ENCODE measurements around the gene C22orf15. TPM values are rescaled to one million over a fixed set of nuclear protein-coding genes. Genes with fewer than 3 reads are reported as not detected.
"Not testable (repeated sequence)": the region's sequence is repeated elsewhere in the genome, so short reads cannot be mapped to it uniquely, and the experiment has no call there.

C22orf15 gene
- under 1 TPM; 0.78 to 0.84 TPM for total RNA-seq

GRCh38 chr22:23762842-23763578 lies at the start of gene C22orf15:
Gene C22orf15 (plus strand): TSS chr22:23762990. CDS start chr22:23763307, 317 bp downstream.
- CTCF ChIA-PET, result interaction anchor here (1.6 kb wide), 1 partner anchor 86 kb away, joined by 4 read pairs; no protein-coding TSS in a partner anchor
- POLR2A ChIA-PET, result interaction anchor here (0.6 to 1.0 kb wide), 2 partner anchors 13 to 26 kb away, joined by 3 read pairs; partner anchors contain the start of gene ZNF70

- ChIA-PET POLR2A (no interaction called here), CTCF (interaction anchor here (0.6 to 1.2 kb wide), 2 partner anchors 13 to 16 kb away, joined by 3 to 4 read pairs; no protein-coding TSS in a partner anchor)
Measured at GRCh38 chr22:23713696-23714595, 48.8 kb upstream of the C22orf15 start.

- ChIA-PET CTCF (interaction anchor here (0.5 to 1.2 kb wide), 2 partner anchors 12 to 31 kb away, joined by 4 read pairs; no protein-coding TSS in a partner anchor), POLR2A (no interaction called here)
Measured at GRCh38 chr22:23714596-23715578, 47.9 kb upstream of the C22orf15 start.

GRCh38 chr22:23715806-23716375 lies 46.9 kb upstream of the C22orf15 start:
- ChIA-PET POLR2A (interaction anchor here (2.2 kb wide), 1 partner anchor 20 kb away, joined by 13 read pairs; no protein-coding TSS in a partner anchor), CTCF (interaction anchor here (0.6 to 1.2 kb wide), 2 partner anchors 28 to 680 kb away, joined by 3 to 4 read pairs; no protein-coding TSS in a partner anchor)

GRCh38 chr22:23716811-23717801 lies 45.7 kb upstream of the C22orf15 start:
- CTCF ChIA-PET, result interaction anchor here (0.7 to 1.7 kb wide), 4 partner anchors 20 to 467 kb away, joined by 3 to 4 read pairs (median 4); no protein-coding TSS in a partner anchor
- POLR2A ChIA-PET, result interaction anchor here (0.8 to 2.2 kb wide), 3 partner anchors 9 to 33 kb away, joined by 3 to 13 read pairs (median 4); partner anchors contain the start of gene ZNF70

GRCh38 chr22:23718371-23719165 lies 44.2 kb upstream of the C22orf15 start:
- POLR2A ChIA-PET, result interaction anchor here (0.7 to 2.2 kb wide), 2 partner anchors 22 to 67 kb away, joined by 5 to 13 read pairs; no protein-coding TSS in a partner anchor

GRCh38 chr22:23720855-23721254 lies 41.9 kb upstream of the C22orf15 start:
- CTCF ChIA-PET, result no interaction called here
- POLR2A ChIA-PET, result no interaction called here

More at GRCh38 chr22:23718371-23719165, 44.2 kb upstream of the C22orf15 start:
- CTCF ChIA-PET, result interaction anchor here (1.3 kb wide), 1 partner anchor 22 kb away, joined by 3 read pairs; no protein-coding TSS in a partner anchor

GRCh38 chr22:23722160-23722559 lies 40.6 kb upstream of the C22orf15 start:
- POLR2A ChIA-PET, result no interaction called here
- CTCF ChIA-PET, result no interaction called here

GRCh38 chr22:23722724-23723123 lies 40.1 kb upstream of the C22orf15 start:
- POLR2A ChIA-PET, result no interaction called here
- CTCF ChIA-PET, result no interaction called here

- POLR2A ChIA-PET, result interaction anchor here (0.7 kb wide), 1 partner anchor 25 kb away, joined by 7 read pairs; no protein-coding TSS in a partner anchor
- CTCF ChIA-PET, result not testable (repeated sequence)
Measured at GRCh38 chr22:23728108-23728507, 34.7 kb upstream of the C22orf15 start.

GRCh38 chr22:23737696-23738095 lies 25.1 kb upstream of the C22orf15 start:
- CTCF ChIA-PET, result interaction anchor here (0.6 to 0.7 kb wide), 3 partner anchors 50 to 420 kb away, joined by 3 read pairs; no protein-coding TSS in a partner anchor
- POLR2A ChIA-PET, result no interaction called here

GRCh38 chr22:23742505-23743264 lies 20.1 kb upstream of the C22orf15 start:
- ChIA-PET POLR2A (no interaction called here), CTCF (no interaction called here)

- ChIA-PET POLR2A (no interaction called here), CTCF (no interaction called here)
Measured at GRCh38 chr22:23743303-23743705, 19.5 kb upstream of the C22orf15 start.

- ChIA-PET CTCF (no interaction called here), POLR2A (no interaction called here)
Measured at GRCh38 chr22:23744001-23744400, 18.8 kb upstream of the C22orf15 start.

- ChIA-PET CTCF (no interaction called here), POLR2A (no interaction called here)
Measured at GRCh38 chr22:23744485-23744884, 18.3 kb upstream of the C22orf15 start.

Data from activated CD8-positive, alpha-beta memory T cell treated with anti-CD3 and anti-CD28 coated beads for 36 hours (primary cell).